DMS53 (cell line): ENCODE measurements around the gene OR52M1.

Experiments
- DNase-seq: peaks from one replicate; lab custom pipeline; 2025; lab: John Stamatoyannopoulos, UW

The OR52M1 gene, protein sequence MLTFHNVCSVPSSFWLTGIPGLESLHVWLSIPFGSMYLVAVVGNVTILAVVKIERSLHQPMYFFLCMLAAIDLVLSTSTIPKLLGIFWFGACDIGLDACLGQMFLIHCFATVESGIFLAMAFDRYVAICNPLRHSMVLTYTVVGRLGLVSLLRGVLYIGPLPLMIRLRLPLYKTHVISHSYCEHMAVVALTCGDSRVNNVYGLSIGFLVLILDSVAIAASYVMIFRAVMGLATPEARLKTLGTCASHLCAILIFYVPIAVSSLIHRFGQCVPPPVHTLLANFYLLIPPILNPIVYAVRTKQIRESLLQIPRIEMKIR

GRCh38 chr11:4544891-4545290 is at the start of gene OR52M1:
OR52M1 (plus strand) TSS chr11:4545191; CDS start chr11:4545191, 0 bp downstream.
- no peak for DNase-seq

DNA sequence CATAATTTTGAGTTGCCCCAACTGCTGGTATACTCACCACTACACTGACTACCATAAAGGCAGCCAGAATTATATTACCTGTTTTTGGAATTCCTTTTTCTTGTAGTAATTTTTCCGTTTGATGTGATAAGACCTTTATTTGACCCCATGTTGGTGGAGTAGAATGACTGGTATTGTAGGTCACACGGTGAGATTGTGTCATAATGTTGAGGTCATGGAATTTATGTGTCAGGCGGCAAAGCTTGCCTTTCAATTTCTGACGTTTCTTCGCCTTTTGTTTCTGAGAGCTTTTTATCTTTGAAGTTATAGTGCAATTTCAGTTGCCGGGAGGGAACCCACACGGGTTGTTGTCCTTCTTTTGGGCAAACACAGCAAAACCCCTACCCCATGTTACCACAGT is 49.5 kb upstream of the OR52M1 start:
- no peak for DNase-seq

- DNase-seq, result no peak
Measured at GRCh38 chr11:4495986-4496385, 49.0 kb upstream of the OR52M1 start.

DNA sequence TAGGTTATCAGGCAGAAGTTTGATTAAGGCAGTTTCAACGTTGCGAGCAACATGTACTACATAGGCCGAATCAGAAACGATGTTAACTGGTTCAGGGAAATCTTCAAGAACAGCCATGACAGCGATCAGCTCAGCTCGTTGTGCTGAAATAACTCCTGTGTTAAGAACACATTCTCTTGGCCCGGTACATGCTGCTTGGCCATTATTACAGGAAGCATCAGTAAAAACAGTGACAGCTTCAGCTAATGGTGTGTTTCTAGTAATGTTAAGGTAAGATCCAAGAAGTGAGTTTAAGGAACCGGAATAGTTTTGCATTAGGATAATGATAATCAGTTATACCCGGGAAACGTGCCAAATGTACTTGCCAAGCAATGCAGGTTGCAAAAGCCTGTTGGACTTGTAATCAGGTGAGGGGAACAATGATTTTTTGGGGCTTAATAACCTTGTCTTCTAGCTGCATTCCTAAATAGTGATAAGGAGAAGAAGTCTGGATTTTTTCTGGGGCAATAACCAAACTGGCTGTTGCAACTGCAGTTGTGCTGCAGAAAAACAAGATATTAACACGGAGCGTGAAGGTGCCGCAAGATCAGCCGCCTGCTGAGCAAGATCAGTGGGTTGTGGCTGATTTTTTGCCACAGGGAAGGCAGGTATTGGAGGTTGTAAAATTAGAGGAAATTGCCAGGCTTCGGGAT is 48.3 kb upstream of the OR52M1 start:
- DNase-seq, result no peak

- no peak for DNase-seq
Measured at GRCh38 chr11:4508886-4509285, 36.1 kb upstream of the OR52M1 start.

- no peak for DNase-seq
Measured at GRCh38 chr11:4511282-4512245, 33.4 kb upstream of the OR52M1 start.

- no peak for DNase-seq
Measured at GRCh38 chr11:4514196-4514595, 30.8 kb upstream of the OR52M1 start.

GRCh38 chr11:4522339-4522738 is 22.7 kb upstream of the OR52M1 start:
- DNase-seq, result no peak

DNA sequence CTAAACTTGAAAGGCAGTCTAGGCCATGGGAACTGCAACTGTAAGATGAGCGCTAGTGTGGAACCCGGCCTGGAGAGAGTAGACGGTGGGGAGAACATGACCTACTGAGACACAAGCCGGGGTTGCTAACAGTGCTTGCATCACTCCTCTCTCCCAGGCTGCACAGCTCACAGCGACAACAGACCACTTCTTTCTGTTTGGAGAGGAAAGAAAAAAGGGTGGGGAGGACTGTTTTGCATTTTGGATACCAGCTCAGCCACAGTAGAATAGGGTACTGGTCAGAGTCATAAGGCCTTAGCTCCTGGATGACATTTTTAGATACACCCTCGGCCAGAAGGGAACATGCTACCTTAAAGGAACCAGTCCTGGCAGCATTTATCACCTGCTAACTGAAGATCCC is 22.2 kb upstream of the OR52M1 start:
- no peak for DNase-seq

- no peak for DNase-seq
Measured at GRCh38 chr11:4523666-4524065, 21.3 kb upstream of the OR52M1 start.

DNA sequence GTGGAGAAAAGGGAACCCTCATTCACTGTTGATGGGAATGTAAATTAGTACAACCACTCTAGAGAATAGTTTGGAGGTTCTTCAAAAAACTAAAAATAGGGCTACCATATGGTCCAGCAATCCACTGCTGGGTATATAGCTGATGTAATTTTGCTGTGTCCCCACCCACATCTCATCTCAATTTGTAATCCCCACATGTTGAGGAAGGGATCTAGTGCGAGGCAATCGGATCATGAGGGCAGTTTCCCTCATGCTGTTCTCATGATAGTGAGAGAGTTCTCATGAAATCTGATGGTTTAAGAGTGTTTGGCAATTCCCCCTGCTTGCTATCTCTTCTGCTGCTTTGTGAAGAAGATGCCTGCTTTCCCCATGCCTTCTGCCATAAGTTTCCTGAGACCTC is 17.1 kb upstream of the OR52M1 start:
- no peak for DNase-seq

DNA sequence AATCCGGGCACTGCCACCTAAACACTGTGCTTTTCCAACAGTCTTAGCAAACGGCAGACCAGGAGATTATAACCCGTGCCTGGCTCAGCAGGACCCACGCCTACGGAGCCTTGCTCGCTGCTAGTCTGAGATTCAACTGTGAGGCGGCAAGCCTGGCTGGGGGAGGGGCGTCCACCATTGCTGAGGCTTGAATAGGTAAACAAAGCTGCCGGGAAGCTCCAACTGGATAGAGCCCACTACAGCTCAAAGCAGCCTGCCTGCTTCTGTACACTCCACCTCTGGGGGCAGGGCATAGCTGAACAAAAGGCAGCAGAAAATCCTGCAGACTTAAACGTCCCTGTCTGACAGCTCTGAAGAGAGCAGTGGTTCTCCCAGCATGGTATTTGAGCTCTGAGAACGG is 13.3 kb upstream of the OR52M1 start:
- peak; percentile 68 for DNase-seq

- DNase-seq, result peak; percentile 70
Measured at GRCh38 chr11:4539603-4540219, 5.3 kb upstream of the OR52M1 start.

GRCh38 chr11:4541071-4541470 is 3.9 kb upstream of the OR52M1 start:
- DNase-seq, result no peak

DNA sequence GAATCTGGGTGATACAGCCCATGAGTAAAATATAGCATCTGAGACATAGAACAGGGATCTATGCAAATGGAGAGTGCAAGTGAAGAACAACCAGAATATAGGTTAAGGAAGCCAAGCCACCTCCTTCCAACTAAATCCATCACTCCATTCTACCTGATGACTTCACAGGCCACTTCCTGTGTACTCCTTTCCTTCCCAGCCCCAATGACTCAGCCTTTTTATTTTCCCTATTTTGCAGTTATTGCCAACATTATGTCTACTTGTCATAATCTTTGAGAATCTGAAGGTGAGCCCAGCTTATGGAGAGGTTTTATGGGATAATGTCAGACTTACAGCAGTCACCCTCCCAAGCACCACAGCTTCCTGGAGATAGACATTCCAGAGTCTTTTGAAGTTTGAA is 1.4 kb upstream of the OR52M1 start:
- DNase-seq, result peak; percentile 63

DNA sequence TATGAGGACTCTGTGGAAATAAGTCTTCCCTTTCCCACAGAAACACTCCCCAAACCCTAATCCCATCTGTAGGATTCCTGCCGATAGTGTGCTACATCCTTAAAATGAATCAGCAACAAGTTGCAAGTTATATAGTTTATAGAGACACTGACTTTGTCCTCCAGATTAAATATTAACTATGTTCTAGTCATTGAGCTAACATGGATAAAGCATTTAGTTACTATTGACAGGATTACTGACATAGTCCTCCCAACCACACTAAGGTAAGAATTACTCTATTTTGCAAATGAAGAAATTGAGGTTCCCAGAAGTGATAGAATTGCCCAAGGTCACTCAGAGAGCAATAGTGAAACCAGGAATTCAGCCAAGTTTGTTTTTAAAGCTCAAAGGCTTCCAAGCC is 1.9 kb downstream of the OR52M1 start:
- DNase-seq, result peak; percentile 65

GRCh38 chr11:4547416-4547815 is 2.4 kb downstream of the OR52M1 start:
- DNase-seq, result no peak

- peak; percentile 34 for DNase-seq
Measured at GRCh38 chr11:4551346-4551979, 6.5 kb downstream of the OR52M1 start.

DNA sequence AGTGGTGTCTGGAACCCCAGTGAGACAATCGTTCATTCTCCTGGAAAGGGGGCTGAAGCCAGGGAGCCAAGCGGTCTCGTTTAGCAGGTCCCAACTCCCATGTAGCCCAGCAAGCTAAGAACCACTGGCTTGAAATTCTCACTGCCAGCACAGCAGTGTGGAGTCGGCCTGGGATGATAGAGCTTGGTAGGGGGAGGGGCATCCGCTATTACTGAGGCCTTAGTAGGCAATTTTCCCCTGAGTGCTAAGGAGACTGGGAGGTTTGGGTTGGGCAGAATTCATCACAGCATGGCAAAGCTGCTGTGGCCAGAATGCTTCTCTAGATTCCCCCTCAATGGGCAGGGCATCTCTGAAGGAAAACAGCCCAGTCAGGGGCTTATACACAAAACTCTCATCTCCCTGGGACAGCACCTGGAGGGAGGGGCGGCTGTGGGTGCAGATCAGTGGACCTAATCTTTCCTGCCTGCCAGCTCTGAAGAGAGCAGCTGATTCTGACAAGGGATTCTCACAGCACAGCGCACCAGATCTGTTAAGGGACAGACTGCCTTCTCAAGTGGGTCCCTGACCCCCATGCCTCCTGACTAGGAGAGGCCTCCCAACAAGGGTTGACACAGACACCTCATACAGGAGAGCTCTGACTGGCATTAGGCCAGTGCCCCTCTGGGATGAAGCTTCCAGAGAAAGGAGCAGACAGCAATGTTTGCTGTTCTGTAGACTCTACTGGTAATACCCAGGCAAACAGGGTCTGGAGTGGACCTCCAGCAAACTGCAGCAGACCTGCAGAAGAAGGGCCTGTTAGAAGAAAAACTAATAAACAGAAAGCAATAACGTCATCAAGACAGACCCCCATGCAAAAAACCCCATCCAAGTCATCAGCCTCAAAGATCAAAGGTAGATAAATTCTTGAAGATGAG is 14.8 kb downstream of the OR52M1 start:
- DNase-seq, result peak; percentile 8

GRCh38 chr11:4560467-4560866 is 15.5 kb downstream of the OR52M1 start:
- peak; percentile 57 for DNase-seq
